Endothelial cell of umbilical vein (primary cell): Measurements from ENCODE around the gene SLC1A7.

Source experiments
- EZH2 ChIP-seq: IDR thresholded peaks from 2 replicates; pipeline ENCODE4 v1.6.1; 2012; ENCODE audit warnings: borderline replicate concordance, low read depth, mild to moderate bottlenecking, moderate library complexity, low read length, inconsistent platforms; ENCODE audit not compliant: severe bottlenecking
- MYC ChIP-seq: IDR thresholded peaks from one replicate; pipeline ENCODE4 v1.6.1; 2011; ENCODE audit warnings: mild to moderate bottlenecking, low read depth, low read length
- POLR2A ChIP-seq: IDR thresholded peaks from 2 replicates; pipeline ENCODE4 v1.6.1; 2012; ENCODE audit warnings: low read depth, mild to moderate bottlenecking, control low read depth, low read length
- TF ChIP-seq, protein P1 (sequence below), 2 donors: IDR thresholded peaks; 1 replicate in 1 of 2; 2 replicates in 1 of 2; pipeline ENCODE4 v1.5.1; 2011; ENCODE audit warnings: low read length in 2 of 2, mild to moderate bottlenecking in 2 of 2, moderate library complexity in 2 of 2, control low read depth in 1 of 2, inconsistent platforms in 1 of 2, low read depth in 1 of 2; ENCODE audit not compliant: insufficient read depth in 1 of 2; ENCODE audit errors: extremely low read depth in 1 of 2

- TF ChIP-seq MYC = no peak
- TF ChIP-seq POLR2A = no peak
- no peak for TF ChIP-seq EZH2
- TF ChIP-seq, protein P1, sequence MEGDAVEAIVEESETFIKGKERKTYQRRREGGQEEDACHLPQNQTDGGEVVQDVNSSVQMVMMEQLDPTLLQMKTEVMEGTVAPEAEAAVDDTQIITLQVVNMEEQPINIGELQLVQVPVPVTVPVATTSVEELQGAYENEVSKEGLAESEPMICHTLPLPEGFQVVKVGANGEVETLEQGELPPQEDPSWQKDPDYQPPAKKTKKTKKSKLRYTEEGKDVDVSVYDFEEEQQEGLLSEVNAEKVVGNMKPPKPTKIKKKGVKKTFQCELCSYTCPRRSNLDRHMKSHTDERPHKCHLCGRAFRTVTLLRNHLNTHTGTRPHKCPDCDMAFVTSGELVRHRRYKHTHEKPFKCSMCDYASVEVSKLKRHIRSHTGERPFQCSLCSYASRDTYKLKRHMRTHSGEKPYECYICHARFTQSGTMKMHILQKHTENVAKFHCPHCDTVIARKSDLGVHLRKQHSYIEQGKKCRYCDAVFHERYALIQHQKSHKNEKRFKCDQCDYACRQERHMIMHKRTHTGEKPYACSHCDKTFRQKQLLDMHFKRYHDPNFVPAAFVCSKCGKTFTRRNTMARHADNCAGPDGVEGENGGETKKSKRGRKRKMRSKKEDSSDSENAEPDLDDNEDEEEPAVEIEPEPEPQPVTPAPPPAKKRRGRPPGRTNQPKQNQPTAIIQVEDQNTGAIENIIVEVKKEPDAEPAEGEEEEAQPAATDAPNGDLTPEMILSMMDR (IDR thresholded peaks at IDR 0.05; ENCODE audit: extremely low read depth in 1 of 2, insufficient read depth in 1 of 2, low read depth in 1 of 2, low read length in 2 of 2) = no peak
These were observed 93.4 kb downstream of the SLC1A7 start for GRCh38 chr1:53048960-53049573.
